ENCODE measurements around the gene LAMB3. TPM values are rescaled to one million over a fixed set of nuclear protein-coding genes. Genes with fewer than 3 reads are reported as not detected.

Gene LAMB3
- total and polyA plus RNA-seq, 8 donors: 1.4 to 25.8 (median 3.4) TPM

DNA sequence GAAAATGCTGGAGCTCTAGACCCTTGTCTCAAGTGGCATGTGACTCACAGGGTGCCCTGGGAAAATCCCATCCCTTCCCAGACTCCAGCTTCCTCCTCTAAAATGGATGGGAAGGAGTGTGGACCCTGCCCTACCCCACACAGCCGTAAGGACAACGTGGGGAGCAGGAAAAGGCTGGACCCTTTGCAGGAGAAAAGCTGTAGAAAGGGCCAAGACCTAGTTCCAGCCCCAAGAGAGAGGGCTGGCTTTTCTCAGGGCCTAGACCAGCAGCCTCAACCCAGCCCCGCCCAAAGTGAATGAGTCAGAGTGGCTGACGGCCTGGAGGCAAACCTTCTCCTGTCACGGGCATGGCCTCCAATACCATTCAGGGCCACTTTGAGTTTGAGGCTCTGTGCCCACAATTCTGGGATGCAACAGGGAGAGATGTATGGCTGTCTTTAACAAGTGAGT lies 1.1 kb downstream of the LAMB3 start:
- TF ChIP-seq CTCF (IDR thresholded peaks at IDR 0.05): no peak
- Histone ChIP-seq H3K27ac (peak overlapping the region in 2 of 4 donors; percentile 53 to 93), H3K9me3 (no peaks in the 10 kb centered on the region), H3K4me1 (peaks cover 50 to 77% (median 59%) of the 10 kb centered on the region in 3 donors), H3K36me3 (no peaks in the 10 kb centered on the region), H3K4me3 (no peak overlapping the region), H3K27me3 (no peaks in the 10 kb centered on the region)
- WGBS, 2 donors: 55 to 56% methylated on average over 5 of the region's 5 CpGs
- intact Hi-C loops (cut with DNase I): no loop called here
- FAIRE-seq: no peak
- ATAC-seq: peak; percentile 27 to 58 (median 38)
- peak; percentile 65 to 82 (median 74) for DNase-seq

GRCh38 chr1:209650454-209650853 lies 1.8 kb downstream of the LAMB3 start:
- DNase-seq: no peak
- peak overlapping the region in 2 of 4 donors; percentile 53 to 93 for H3K27ac ChIP-seq
- WGBS, 2 donors: 88 to 90% methylated on average over 1 of the region's 1 CpG
- no peaks in the 10 kb centered on the region for H3K9me3 ChIP-seq
- intact Hi-C loops (cut with DNase I): no loop called here
- no peaks in the 10 kb centered on the region for H3K36me3 ChIP-seq
- FAIRE-seq: no peak
- no peaks in the 10 kb centered on the region for H3K27me3 ChIP-seq
- no peak for ATAC-seq
- no peak overlapping the region for H3K4me3 ChIP-seq
- H3K4me1 ChIP-seq: peaks cover 50 to 78% (median 56%) of the 10 kb centered on the region in 3 donors
- TF ChIP-seq CTCF (IDR thresholded peaks at IDR 0.05): no peak

DNA sequence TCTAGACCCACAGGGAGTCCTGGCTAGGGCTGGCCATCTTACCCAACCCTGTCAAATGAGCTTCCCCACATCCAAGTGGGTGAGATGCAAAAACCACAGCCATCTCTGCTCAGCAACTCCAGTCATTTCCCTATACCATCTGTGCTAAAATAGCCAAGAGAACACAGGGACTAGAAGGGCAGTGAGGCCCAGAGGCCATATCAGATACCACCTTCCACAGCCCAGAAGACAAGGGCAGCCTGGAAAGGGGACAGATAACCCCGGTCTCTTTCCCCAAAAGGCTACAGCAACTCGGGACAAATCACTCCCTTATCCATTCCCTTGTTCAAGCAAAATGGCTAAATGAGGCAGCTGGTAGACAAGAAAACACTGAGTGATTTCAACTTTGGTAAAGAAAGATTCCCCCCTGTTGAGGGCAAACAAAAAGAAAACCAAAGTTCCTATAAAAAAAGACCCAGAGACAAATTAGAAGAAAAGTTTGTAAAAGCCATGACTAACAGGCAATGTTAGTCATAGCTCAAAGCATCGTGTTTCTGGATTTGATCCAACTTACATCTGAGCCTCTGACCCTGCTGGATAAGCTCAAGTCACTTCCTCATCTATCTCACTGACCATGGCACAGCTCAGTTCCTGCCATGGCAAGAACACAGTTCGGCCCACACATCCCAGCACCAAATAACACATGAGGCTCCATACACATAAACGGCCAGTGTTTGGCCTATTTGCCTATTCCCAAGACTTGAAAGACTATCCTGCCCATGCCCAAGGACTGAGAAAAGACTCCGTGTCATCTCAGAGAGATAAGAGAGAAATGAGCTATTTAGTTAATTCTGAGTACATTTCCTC lies 3.1 kb downstream of the LAMB3 start:
- WGBS, 2 donors: 49 to 54% methylated on average over 6 of the region's 6 CpGs
- FAIRE-seq (no peak), ATAC-seq (peak in 3 of 4 donors; percentile 9 to 49 (median 21)), DNase-seq (peak in 1 of 6 donors; percentile 50)
- Histone ChIP-seq H3K27me3 (no peaks in the 10 kb centered on the region), H3K36me3 (no peaks in the 10 kb centered on the region), H3K4me1 (peaks cover 39 to 66% (median 43%) of the 10 kb centered on the region in 3 donors), H3K9me3 (no peaks in the 10 kb centered on the region), H3K27ac (peak overlapping the region in 2 of 4 donors; percentile 74 to 93), H3K4me3 (no peak overlapping the region)
- no peak for TF ChIP-seq CTCF (IDR thresholded peaks at IDR 0.05)
- intact Hi-C loops (cut with DNase I): no loop called here

DNA sequence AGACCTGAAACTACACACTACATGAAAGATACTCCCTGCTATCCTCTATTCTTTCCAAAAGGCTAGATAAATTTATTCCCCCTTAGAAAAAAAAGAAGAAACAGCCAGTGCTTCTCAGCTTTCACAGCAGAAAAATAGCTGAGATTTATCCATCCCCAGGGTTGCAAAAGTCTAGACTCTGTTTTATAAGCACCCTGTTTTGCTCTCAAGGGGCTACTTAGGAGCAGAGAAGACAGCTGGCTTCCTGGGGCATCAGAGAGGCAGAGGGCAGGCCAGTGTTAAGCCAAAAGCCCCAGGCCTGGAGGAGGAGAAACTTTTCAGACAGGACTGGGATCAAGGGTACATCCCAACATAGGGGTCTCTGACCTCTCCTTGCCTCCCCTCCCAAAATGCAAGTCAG lies 3.9 kb downstream of the LAMB3 start:
- no peak for TF ChIP-seq CTCF (IDR thresholded peaks at IDR 0.05)
- H3K4me1 ChIP-seq: peaks cover 39 to 65% (median 43%) of the 10 kb centered on the region in 3 donors
- intact Hi-C loops (cut with DNase I): no loop called here
- DNase-seq: no peak
- no peaks in the 10 kb centered on the region for H3K27me3 ChIP-seq
- ATAC-seq: no peak
- H3K9me3 ChIP-seq: no peaks in the 10 kb centered on the region
- peak overlapping the region in 2 of 4 donors; percentile 74 to 93 for H3K27ac ChIP-seq
- no peak for FAIRE-seq
- H3K36me3 ChIP-seq: no peaks in the 10 kb centered on the region
- no peak overlapping the region for H3K4me3 ChIP-seq

DNA sequence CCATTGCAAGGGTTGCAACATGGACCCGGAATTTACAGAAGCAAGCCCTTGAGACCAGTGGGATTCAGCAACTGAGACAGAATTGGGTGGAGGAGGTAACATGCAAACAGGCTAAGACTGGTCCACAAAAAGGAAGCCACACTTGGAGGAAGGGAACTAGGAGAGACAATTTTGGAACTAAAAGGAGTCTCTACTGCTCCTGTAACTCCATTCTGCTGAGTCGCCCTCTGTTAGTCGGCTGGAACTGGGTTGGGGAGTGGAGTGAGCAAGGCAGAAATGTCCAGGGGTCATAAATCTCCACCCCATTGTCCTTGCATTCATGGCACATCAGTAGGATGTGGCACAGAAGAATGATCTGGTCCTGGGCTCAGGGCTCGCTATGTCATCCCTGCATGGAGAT lies 5.1 kb downstream of the LAMB3 start:
- no peaks in the 10 kb centered on the region for H3K27me3 ChIP-seq
- FAIRE-seq: no peak
- intact Hi-C loops (cut with DNase I): no loop called here
- ATAC-seq: no peak
- no peaks in the 10 kb centered on the region for H3K36me3 ChIP-seq
- no peaks in the 10 kb centered on the region for H3K9me3 ChIP-seq
- no peak for DNase-seq
- no peak overlapping the region for H3K27ac ChIP-seq
- TF ChIP-seq CTCF (IDR thresholded peaks at IDR 0.05): no peak
- no peak overlapping the region for H3K4me3 ChIP-seq
- H3K4me1 ChIP-seq: peaks cover 39 to 69% (median 46%) of the 10 kb centered on the region in 3 donors
- 76 to 77% methylated on average over 4 of the region's 4 CpGs for WGBS, 2 donors
